Peyer's patch (tissue), 4 donors: Measurements from ENCODE around the gene MRPL44. TPM values are rescaled to one million over a fixed set of nuclear protein-coding genes. Genes with fewer than 3 reads are reported as not detected.

ENCODE experiments used
- DNase-seq, 3 donors: peaks; one replicate each; pipeline ENCODE4 v3.0.0-alpha.2; 2017 to 2019
- H3K27ac ChIP-seq, 4 donors: fragments of 200-600 bp; sonication (generic); one replicate each; pipeline ENCODE4 v1.5.1; 2016 to 2019
- H3K27me3 ChIP-seq, 2 donors: fragments of 200-600 bp; sonication (generic); one replicate each; pipeline ENCODE4 v1.5.1; 2019
- H3K36me3 ChIP-seq, 3 donors: fragments of 200-600 bp; sonication (generic); one replicate each; pipeline ENCODE4 v1.5.1; 2016 to 2019
- H3K4me1 ChIP-seq, 4 donors: fragments of 200-600 bp; sonication (generic); one replicate each; pipeline ENCODE4 v1.5.1; 2016 to 2019
- H3K4me3 ChIP-seq, 4 donors: fragments of 200-600 bp; sonication (generic); 1 replicate in 3 of 4; 2 replicates in 1 of 4; pipeline ENCODE4 v1.5.1; 2016 to 2019; ENCODE audit warnings: mild to moderate bottlenecking in 1 of 4
- H3K9me3 ChIP-seq, 4 donors: fragments of 200-600 bp; sonication (generic); one replicate each; pipeline ENCODE4 v1.5.1; 2016 to 2019; ENCODE audit warnings: mild to moderate bottlenecking in 1 of 4
- CTCF ChIP-seq, 6 experiments: fragments of 450-650 bp in 4 of 6; fragments of 200-600 bp in 2 of 6; sonication (generic) in 1 of 6; IDR thresholded peaks; one replicate each; pipeline ENCODE4 v1.5.1; 2017 to 2019; ENCODE audit warnings: antibody characterized with exemption in 6 of 6, mild to moderate bottlenecking in 3 of 6, moderate library complexity in 1 of 6
- POLR2A ChIP-seq, 2 donors: fragments of 450-650 bp; IDR thresholded peaks; one replicate each; pipeline ENCODE4 v1.5.1; 2017; ENCODE audit warnings: antibody characterized with exemption in 2 of 2, mild to moderate bottlenecking in 2 of 2, moderate library complexity in 2 of 2
- total RNA-seq, 4 donors: library from RNA; depleted of rRNA; stranded (reverse); fragments of >200 nt; gene quantifications; one replicate each; pipeline ENCODE4 v1.1.0, GENCODE V29; 2016

MRPL44 gene
- total RNA-seq, 4 donors from 2014 or later, result 17.6 to 36.3 (median 22.2) TPM

- Histone ChIP-seq H3K4me1 (peaks cover 0 to 26% (median 10%) of the 10 kb centered on the region in 4 donors), H3K4me3 (peak overlapping the region in 3 of 4 donors; percentile 87 to 100 (median 98)), H3K36me3 (no peaks in the 10 kb centered on the region), H3K27ac (peak overlapping the region in 2 of 4 donors; percentile 93 to 97), H3K9me3 (no peaks in the 10 kb centered on the region), H3K27me3 (no peaks in the 10 kb centered on the region)
- no peak for DNase-seq
- TF ChIP-seq POLR2A (IDR thresholded peaks at IDR 0.05) (no peak), CTCF (IDR thresholded peaks at IDR 0.05) (no peak)
Observed at GRCh38 chr2:223945755-223946154, 11.5 kb upstream of the MRPL44 start.

GRCh38 chr2:223947711-223948205, 9.5 kb upstream of the MRPL44 start:
- Histone ChIP-seq H3K27me3 (no peaks in the 10 kb centered on the region), H3K27ac (no peak overlapping the region), H3K4me1 (peaks cover 0 to 18% (median 5%) of the 10 kb centered on the region in 4 donors), H3K36me3 (no peaks in the 10 kb centered on the region), H3K9me3 (no peaks in the 10 kb centered on the region), H3K4me3 (no peak overlapping the region)
- DNase-seq, result no peak
- TF ChIP-seq CTCF (IDR thresholded peaks at IDR 0.05), result no peak
- no peak for TF ChIP-seq POLR2A (IDR thresholded peaks at IDR 0.05)

GRCh38 chr2:223949241-223949840, 7.9 kb upstream of the MRPL44 start:
- no peaks in the 10 kb centered on the region for H3K9me3 ChIP-seq
- peaks cover 0 to 6% (median 2%) of the 10 kb centered on the region in 4 donors for H3K4me1 ChIP-seq
- no peak for DNase-seq
- no peak overlapping the region for H3K27ac ChIP-seq
- no peak overlapping the region for H3K4me3 ChIP-seq
- no peak for TF ChIP-seq CTCF (IDR thresholded peaks at IDR 0.05)
- no peak for TF ChIP-seq POLR2A (IDR thresholded peaks at IDR 0.05)
- H3K36me3 ChIP-seq, result no peaks in the 10 kb centered on the region
- no peaks in the 10 kb centered on the region for H3K27me3 ChIP-seq

- no peak for DNase-seq
- no peak overlapping the region for H3K4me3 ChIP-seq
- TF ChIP-seq POLR2A (IDR thresholded peaks at IDR 0.05) (no peak), CTCF (IDR thresholded peaks at IDR 0.05) (no peak)
- H3K27ac ChIP-seq, result peak overlapping the region; percentile 30 to 73 (median 56)
- no peaks in the 10 kb centered on the region for H3K27me3 ChIP-seq
- peaks cover 0 to 5% (median under 1%) of the 10 kb centered on the region in 4 donors for H3K4me1 ChIP-seq
- no peaks in the 10 kb centered on the region for H3K36me3 ChIP-seq
- H3K9me3 ChIP-seq, result no peaks in the 10 kb centered on the region
Observed at GRCh38 chr2:223950448-223951347, 6.6 kb upstream of the MRPL44 start.

GRCh38 chr2:223952280-223952968, 4.8 kb upstream of the MRPL44 start:
- no peaks in the 10 kb centered on the region for H3K27me3 ChIP-seq
- H3K36me3 ChIP-seq, result no peaks in the 10 kb centered on the region
- no peak overlapping the region for H3K4me3 ChIP-seq
- H3K4me1 ChIP-seq, result peaks cover 0 to 5% (median 0%) of the 10 kb centered on the region in 4 donors
- no peaks in the 10 kb centered on the region for H3K9me3 ChIP-seq
- DNase-seq, result peak in 1 of 3 donors; percentile 38
- TF ChIP-seq CTCF (IDR thresholded peaks at IDR 0.05), result no peak
- TF ChIP-seq POLR2A (IDR thresholded peaks at IDR 0.05), result no peak
- H3K27ac ChIP-seq, result peak overlapping the region in 2 of 4 donors; percentile 66 to 73
